Neural cell (in vitro differentiated cells): ENCODE measurements around the gene PCDH9. TPM values are rescaled to one million over a fixed set of nuclear protein-coding genes. Genes with fewer than 3 reads are reported as not detected.
A peak's percentile ranks its signal among the peaks of the same experiment; 100 is the strongest.

Experiments
- H2AFZ ChIP-seq: fragments of 200-600, 300-800 bp; sonication (generic), shearing (Covaris generic); 2 replicates; pipeline ENCODE4 v1.6.0; 2014; ENCODE audit warnings: low read depth, mild to moderate bottlenecking, antibody characterized with exemption, low read length, moderate library complexity
- H3F3A ChIP-seq: fragments of 200-600 bp; shearing (Covaris generic); 2 replicates; pipeline ENCODE4 v1.6.1; 2016; ENCODE audit warnings: mild to moderate bottlenecking, moderate library complexity, mixed read lengths, antibody characterized with exemption, low read length; ENCODE audit not compliant: insufficient read depth, poor library complexity, severe bottlenecking
- H3K27ac ChIP-seq: fragments of 200-600, 300-800 bp; sonication (generic), shearing (Covaris generic); 2 replicates; pipeline ENCODE4 v1.5.1; 2014; ENCODE audit warnings: mild to moderate bottlenecking, low read length, moderate library complexity
- H3K27me3 ChIP-seq: fragments of 300-800, 200-600 bp; sonication (generic), shearing (Covaris generic); 2 replicates; pipeline ENCODE4 v1.6.0; 2014; ENCODE audit warnings: mild to moderate bottlenecking, low read depth, low read length, moderate library complexity; ENCODE audit not compliant: insufficient read depth
- H3K36me3 ChIP-seq: fragments of 300-800, 200-600 bp; sonication (generic), shearing (Covaris generic); 2 replicates; pipeline ENCODE4 v1.5.1; 2014; ENCODE audit warnings: mild to moderate bottlenecking, antibody characterized with exemption, low read length, moderate library complexity; ENCODE audit not compliant: insufficient read depth
- H3K4me2 ChIP-seq: fragments of 300-800, 200-600 bp; sonication (generic), shearing (Covaris generic); 2 replicates; pipeline ENCODE4 v1.6.0; 2014; ENCODE audit warnings: mild to moderate bottlenecking, low read length
- H3K4me3 ChIP-seq: fragments of 300-800, 200-600 bp; sonication (generic), shearing (Covaris generic); 2 replicates; pipeline ENCODE4 v1.5.1; 2014; ENCODE audit warnings: mild to moderate bottlenecking, low read length, moderate library complexity
- H3K79me2 ChIP-seq: fragments of 200-600 bp; shearing (Covaris generic); replicated peaks from 2 replicates; pipeline ENCODE4 v1.6.0; 2014; ENCODE audit warnings: mild to moderate bottlenecking, low read length, moderate library complexity; ENCODE audit not compliant: insufficient read depth
- H3K9ac ChIP-seq: fragments of 300-800, 200-600 bp; sonication (generic), shearing (Covaris generic); 2 replicates; pipeline ENCODE4 v1.6.1; 2016; ENCODE audit warnings: mild to moderate bottlenecking, low read length, mixed read lengths
- H3K9me2 ChIP-seq: fragments of 200-600 bp; shearing (Covaris generic); 2 replicates; pipeline ENCODE4 v1.6.1; 2016; ENCODE audit warnings: mild to moderate bottlenecking, low read length, mixed read lengths; ENCODE audit not compliant: insufficient read depth
- H3K9me3 ChIP-seq: fragments of 200-600, 300-800 bp; sonication (generic), shearing (Covaris generic); 2 replicates; pipeline ENCODE4 v1.6.1; 2016; ENCODE audit warnings: mild to moderate bottlenecking, mixed run types, low read length, moderate library complexity, mixed read lengths
- H4K20me1 ChIP-seq: fragments of 200-600 bp; shearing (Covaris generic); 2 replicates; pipeline ENCODE4 v1.6.1; 2016; ENCODE audit warnings: mild to moderate bottlenecking, mixed run types; ENCODE audit not compliant: insufficient read depth
- EP300 ChIP-seq: fragments of 450-650 bp; conservative IDR thresholded peaks from 2 replicates; pipeline ENCODE4 v1.6.1; 2014; ENCODE audit warnings: antibody characterized with exemption, mild to moderate bottlenecking, moderate library complexity; ENCODE audit not compliant: poor library complexity, severe bottlenecking
- MXI1 ChIP-seq: fragments of 450-650 bp; conservative IDR thresholded peaks from 2 replicates; pipeline ENCODE4 v1.6.1; 2014; ENCODE audit warnings: antibody characterized with exemption, mild to moderate bottlenecking; ENCODE audit not compliant: poor library complexity, severe bottlenecking
- POLR2AphosphoS5 ChIP-seq: IDR thresholded peaks from 2 replicates; pipeline ENCODE4 v1.6.1; 2012
- RAD21 ChIP-seq: fragments of 450-650 bp; conservative IDR thresholded peaks from 2 replicates; pipeline ENCODE4 v1.6.1; 2014; ENCODE audit warnings: antibody characterized with exemption, mild to moderate bottlenecking, moderate library complexity
- SMC3 ChIP-seq: fragments of 450-650 bp; conservative IDR thresholded peaks from 2 replicates; pipeline ENCODE4 v1.6.1; 2014; ENCODE audit warnings: antibody characterized with exemption, mild to moderate bottlenecking, moderate library complexity; ENCODE audit not compliant: poor library complexity
- TAF1 ChIP-seq: IDR thresholded peaks from 2 replicates; pipeline ENCODE4 v1.6.1; 2012; ENCODE audit warnings: low read depth
- polyA plus RNA-seq: library from polyadenylated mRNA; depleted of rRNA; stranded (reverse); fragments of >200 nt; gene quantifications from 2 replicates; pipeline ENCODE4 v1.2.3, GENCODE V29; 2014
- TF ChIP-seq, protein P1 (sequence below): IDR thresholded peaks from 2 replicates; pipeline ENCODE4 v1.6.1; 2012; ENCODE audit warnings: borderline replicate concordance
- TF ChIP-seq, protein P2 (sequence below): fragments of 450-650 bp; IDR thresholded peaks from 2 replicates; pipeline ENCODE4 v1.5.1; 2014; ENCODE audit warnings: antibody characterized with exemption, mild to moderate bottlenecking, moderate library complexity; ENCODE audit not compliant: poor library complexity, severe bottlenecking

Gene PCDH9
- polyA plus RNA-seq, 1 donor from 2014 or later = 4.6 TPM

DNA sequence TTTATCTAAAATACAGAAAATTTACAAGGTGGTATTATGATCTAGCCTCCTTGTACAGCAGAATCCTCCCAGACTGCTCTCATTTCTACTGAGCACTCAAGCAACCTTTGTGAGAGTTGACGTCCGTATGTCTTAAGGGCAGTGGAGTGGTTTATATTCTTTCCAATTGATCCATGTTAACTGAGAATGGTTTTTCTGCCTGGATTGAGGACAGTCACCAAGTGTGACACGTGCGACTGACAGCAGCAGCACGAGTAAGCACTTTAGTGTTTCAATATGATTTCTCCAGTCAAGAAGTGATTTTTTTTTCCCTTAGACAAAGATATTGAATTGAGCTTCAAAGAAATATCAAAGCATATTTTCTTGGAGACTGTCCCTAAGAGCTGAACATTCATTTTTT lies 901.7 kb downstream of the PCDH9 start:
- Histone ChIP-seq H3K36me3 (no peaks in the 10 kb centered on the region), H3K79me2 (no peaks in the 10 kb centered on the region), H3K9ac (no peak overlapping the region), H2AFZ (no peak overlapping the region), H3K4me2 (no peak overlapping the region), H3K9me3 (no peaks in the 10 kb centered on the region), H3K9me2 (no peaks in the 10 kb centered on the region), H3F3A (peaks cover 5% of the 10 kb centered on the region), H3K27me3 (no peaks in the 10 kb centered on the region), H4K20me1 (no peaks in the 10 kb centered on the region), H3K4me3 (no peak overlapping the region), H3K27ac (peak overlapping the region; percentile 51)
- TF ChIP-seq TAF1 = no peak
- TF ChIP-seq, protein P1, sequence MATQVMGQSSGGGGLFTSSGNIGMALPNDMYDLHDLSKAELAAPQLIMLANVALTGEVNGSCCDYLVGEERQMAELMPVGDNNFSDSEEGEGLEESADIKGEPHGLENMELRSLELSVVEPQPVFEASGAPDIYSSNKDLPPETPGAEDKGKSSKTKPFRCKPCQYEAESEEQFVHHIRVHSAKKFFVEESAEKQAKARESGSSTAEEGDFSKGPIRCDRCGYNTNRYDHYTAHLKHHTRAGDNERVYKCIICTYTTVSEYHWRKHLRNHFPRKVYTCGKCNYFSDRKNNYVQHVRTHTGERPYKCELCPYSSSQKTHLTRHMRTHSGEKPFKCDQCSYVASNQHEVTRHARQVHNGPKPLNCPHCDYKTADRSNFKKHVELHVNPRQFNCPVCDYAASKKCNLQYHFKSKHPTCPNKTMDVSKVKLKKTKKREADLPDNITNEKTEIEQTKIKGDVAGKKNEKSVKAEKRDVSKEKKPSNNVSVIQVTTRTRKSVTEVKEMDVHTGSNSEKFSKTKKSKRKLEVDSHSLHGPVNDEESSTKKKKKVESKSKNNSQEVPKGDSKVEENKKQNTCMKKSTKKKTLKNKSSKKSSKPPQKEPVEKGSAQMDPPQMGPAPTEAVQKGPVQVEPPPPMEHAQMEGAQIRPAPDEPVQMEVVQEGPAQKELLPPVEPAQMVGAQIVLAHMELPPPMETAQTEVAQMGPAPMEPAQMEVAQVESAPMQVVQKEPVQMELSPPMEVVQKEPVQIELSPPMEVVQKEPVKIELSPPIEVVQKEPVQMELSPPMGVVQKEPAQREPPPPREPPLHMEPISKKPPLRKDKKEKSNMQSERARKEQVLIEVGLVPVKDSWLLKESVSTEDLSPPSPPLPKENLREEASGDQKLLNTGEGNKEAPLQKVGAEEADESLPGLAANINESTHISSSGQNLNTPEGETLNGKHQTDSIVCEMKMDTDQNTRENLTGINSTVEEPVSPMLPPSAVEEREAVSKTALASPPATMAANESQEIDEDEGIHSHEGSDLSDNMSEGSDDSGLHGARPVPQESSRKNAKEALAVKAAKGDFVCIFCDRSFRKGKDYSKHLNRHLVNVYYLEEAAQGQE = peak; percentile 63
- TF ChIP-seq MXI1 = no peak
- TF ChIP-seq EP300 = peak; percentile 84
- TF ChIP-seq RAD21 = peak; percentile 23
- no peak for TF ChIP-seq SMC3
- peak; percentile 71 for TF ChIP-seq POLR2AphosphoS5

DNA sequence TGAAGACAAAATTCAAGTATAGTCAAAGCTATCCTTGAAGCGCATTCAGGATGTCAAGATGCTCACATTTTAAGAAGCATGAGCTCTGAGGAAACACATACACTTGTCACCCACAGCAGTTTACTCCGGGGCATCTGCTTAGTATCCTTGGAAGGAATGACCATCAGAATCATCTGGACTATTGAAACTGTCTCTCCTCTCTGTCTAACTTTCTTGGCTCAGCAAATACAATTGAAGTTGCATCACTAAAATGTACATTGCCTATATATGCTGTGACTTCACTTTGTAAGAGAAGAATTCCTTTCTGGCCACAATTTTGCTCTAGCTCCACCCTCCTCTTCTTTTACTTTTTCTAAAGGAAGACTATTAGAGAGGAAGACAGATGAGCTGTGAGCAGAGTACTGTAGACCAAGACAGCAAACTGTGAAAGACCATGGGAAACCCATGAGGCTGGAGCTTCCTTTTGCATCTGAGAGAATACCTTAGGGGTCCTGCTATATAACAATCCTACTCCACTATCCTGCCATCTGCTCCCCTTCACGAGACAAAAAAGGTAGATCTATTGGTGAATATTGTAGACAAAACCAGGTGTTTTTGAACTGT lies 906.3 kb downstream of the PCDH9 start:
- H3K79me2 ChIP-seq = no peaks in the 10 kb centered on the region
- no peak overlapping the region for H3K4me3 ChIP-seq
- H2AFZ ChIP-seq = no peak overlapping the region
- no peaks in the 10 kb centered on the region for H3K27me3 ChIP-seq
- no peak overlapping the region for H3K4me2 ChIP-seq
- H3K36me3 ChIP-seq = no peaks in the 10 kb centered on the region
- H4K20me1 ChIP-seq = no peaks in the 10 kb centered on the region
- peaks cover 5% of the 10 kb centered on the region for H3F3A ChIP-seq
- H3K9me3 ChIP-seq = no peaks in the 10 kb centered on the region
- no peaks in the 10 kb centered on the region for H3K9me2 ChIP-seq
- no peak overlapping the region for H3K27ac ChIP-seq
- H3K9ac ChIP-seq = no peak overlapping the region
- TF ChIP-seq SMC3 (no peak), EP300 (no peak)
- TF ChIP-seq, protein P1 = no peak
- TF ChIP-seq, protein P2, sequence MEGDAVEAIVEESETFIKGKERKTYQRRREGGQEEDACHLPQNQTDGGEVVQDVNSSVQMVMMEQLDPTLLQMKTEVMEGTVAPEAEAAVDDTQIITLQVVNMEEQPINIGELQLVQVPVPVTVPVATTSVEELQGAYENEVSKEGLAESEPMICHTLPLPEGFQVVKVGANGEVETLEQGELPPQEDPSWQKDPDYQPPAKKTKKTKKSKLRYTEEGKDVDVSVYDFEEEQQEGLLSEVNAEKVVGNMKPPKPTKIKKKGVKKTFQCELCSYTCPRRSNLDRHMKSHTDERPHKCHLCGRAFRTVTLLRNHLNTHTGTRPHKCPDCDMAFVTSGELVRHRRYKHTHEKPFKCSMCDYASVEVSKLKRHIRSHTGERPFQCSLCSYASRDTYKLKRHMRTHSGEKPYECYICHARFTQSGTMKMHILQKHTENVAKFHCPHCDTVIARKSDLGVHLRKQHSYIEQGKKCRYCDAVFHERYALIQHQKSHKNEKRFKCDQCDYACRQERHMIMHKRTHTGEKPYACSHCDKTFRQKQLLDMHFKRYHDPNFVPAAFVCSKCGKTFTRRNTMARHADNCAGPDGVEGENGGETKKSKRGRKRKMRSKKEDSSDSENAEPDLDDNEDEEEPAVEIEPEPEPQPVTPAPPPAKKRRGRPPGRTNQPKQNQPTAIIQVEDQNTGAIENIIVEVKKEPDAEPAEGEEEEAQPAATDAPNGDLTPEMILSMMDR = no peak
